Sigmoid colon (tissue), 4 donors: ENCODE measurements around the gene NBPF1.
"Not testable (repeated sequence)": the region's sequence is repeated elsewhere in the genome, so short reads cannot be mapped to it uniquely, and the experiment has no call there.

Experiments
- POLR2AphosphoS5 ChIP-seq, 4 donors: sonication (generic); formaldehyde crosslinking; IDR thresholded peaks; one replicate each; pipeline ENCODE4 v1.6.1; 2017; ENCODE audit warnings: antibody characterized with exemption in 4 of 4
- TF ChIP-seq, protein P1 (sequence below), 4 experiments: fragments of 450-650 bp in 3 of 4; fragments of 200-600 bp in 1 of 4; IDR thresholded peaks; one replicate each; pipeline ENCODE4 v1.5.1; 2016 to 2019; ENCODE audit warnings: antibody characterized with exemption in 4 of 4, mild to moderate bottlenecking in 3 of 4, moderate library complexity in 2 of 4

DNA sequence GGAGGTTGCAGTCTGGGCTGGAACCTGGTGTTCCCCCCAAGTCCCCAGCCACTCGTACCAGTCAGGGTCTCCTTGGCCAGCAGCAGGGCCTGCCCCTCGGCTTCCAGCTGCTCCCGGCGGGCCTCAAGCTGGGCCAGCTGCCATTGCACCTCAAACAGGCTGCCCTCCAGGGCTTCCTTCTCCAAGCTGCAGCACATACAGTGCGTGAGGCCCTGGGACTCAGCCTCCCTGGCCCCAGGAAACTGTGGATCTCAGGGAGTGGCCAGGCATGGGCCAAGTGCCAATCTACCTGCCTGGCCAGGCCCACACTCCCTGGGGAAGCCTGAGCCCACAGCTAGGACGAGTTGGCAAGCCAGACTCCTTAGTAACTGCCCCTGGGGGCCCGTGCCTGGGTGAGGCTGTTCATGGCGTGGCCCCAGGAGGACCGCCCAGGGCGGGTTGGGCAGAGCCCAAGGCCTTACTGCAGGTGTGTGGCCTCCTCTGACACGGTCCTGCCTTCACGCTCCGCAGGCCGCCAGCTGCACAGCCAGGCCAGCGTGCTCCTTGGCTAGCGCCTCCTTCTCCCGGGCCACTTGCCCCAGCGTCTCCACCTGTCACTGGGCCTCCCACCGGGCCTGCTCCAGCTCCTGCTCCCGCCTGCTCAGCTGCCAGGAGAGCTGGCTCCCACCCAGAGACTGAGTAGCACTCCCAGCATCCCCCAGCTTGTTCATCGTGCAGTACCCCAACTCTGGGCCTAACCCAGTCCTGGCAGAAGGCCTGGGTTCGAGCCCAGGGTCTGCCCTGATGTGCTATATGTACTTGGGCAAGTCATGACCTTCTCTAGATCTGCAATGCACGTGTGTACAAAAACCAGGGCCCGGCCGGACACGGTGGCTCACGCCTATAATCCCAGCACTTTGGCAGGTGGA is 10.7 kb upstream of the NBPF1 start:
- TF ChIP-seq, protein P1, sequence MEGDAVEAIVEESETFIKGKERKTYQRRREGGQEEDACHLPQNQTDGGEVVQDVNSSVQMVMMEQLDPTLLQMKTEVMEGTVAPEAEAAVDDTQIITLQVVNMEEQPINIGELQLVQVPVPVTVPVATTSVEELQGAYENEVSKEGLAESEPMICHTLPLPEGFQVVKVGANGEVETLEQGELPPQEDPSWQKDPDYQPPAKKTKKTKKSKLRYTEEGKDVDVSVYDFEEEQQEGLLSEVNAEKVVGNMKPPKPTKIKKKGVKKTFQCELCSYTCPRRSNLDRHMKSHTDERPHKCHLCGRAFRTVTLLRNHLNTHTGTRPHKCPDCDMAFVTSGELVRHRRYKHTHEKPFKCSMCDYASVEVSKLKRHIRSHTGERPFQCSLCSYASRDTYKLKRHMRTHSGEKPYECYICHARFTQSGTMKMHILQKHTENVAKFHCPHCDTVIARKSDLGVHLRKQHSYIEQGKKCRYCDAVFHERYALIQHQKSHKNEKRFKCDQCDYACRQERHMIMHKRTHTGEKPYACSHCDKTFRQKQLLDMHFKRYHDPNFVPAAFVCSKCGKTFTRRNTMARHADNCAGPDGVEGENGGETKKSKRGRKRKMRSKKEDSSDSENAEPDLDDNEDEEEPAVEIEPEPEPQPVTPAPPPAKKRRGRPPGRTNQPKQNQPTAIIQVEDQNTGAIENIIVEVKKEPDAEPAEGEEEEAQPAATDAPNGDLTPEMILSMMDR (IDR thresholded peaks at IDR 0.05), result not testable (repeated sequence)
- TF ChIP-seq POLR2AphosphoS5 (IDR thresholded peaks at IDR 0.05), result not testable (repeated sequence)
